Activated CD4-positive, alpha-beta T cell treated with anti-CD3 and anti-CD28 coated beads, Interleukin-2, amount 50 U/mL, for 48 hours (primary cell): Measurements from ENCODE around the gene ZBTB39.
"Not testable (repeated sequence)": the region's sequence is repeated elsewhere in the genome, so short reads cannot be mapped to it uniquely, and the experiment has no call there.

ENCODE experiments used
- DNase-seq, 2 experiments: peaks; one replicate each; pipeline ENCODE4 v3.0.0-alpha.2; 2020

ZBTB39 gene, protein sequence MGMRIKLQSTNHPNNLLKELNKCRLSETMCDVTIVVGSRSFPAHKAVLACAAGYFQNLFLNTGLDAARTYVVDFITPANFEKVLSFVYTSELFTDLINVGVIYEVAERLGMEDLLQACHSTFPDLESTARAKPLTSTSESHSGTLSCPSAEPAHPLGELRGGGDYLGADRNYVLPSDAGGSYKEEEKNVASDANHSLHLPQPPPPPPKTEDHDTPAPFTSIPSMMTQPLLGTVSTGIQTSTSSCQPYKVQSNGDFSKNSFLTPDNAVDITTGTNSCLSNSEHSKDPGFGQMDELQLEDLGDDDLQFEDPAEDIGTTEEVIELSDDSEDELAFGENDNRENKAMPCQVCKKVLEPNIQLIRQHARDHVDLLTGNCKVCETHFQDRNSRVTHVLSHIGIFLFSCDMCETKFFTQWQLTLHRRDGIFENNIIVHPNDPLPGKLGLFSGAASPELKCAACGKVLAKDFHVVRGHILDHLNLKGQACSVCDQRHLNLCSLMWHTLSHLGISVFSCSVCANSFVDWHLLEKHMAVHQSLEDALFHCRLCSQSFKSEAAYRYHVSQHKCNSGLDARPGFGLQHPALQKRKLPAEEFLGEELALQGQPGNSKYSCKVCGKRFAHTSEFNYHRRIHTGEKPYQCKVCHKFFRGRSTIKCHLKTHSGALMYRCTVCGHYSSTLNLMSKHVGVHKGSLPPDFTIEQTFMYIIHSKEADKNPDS

DNA sequence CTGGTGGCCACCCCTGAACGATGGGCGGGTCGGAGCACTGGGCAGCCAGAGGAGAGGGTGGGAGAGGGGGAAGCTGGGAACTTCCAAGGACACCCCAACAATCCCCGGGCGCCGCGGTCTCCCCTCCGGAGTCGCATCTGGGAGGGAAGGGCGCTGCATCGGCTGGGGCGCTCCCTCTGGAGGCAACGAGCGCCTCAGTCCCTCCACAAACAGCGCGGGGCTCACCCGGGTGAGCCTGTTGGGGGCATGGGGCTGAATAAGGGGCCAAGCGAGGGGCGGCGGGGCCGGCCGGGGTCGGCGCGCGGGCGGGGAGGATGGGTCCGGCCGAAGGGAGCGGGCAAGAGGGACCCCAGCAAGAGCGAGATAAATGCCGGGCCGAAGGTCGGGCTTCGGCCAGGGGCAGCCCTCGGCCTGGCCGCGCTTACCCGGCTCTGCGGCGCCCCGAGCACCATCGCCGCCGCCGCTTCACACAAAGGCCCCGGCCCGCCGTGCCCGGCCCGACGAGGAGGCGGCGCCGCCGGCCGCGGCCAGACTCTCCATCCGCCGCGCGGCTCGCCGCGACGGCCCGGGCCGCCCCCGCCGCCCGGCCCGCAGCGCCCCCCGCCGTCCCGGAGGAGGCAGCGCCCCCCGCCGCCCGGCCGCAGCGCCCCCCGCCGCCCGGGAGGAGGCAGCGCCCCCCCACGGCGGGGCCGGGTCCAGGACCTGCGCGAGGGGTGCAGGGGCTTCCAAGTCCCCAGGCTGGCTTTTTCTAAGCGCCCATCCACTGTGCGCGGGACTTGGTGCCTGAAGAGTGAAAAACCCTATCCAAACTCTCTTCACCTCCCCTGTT, at the start of gene ZBTB39:
Gene ZBTB39, minus strand, starts transcription at position 567 of the 829 bp plus-strand sequence. CDS start 1,629 bp downstream, outside the sequence.
- DNase-seq = peak; percentile 63 to 66

DNA sequence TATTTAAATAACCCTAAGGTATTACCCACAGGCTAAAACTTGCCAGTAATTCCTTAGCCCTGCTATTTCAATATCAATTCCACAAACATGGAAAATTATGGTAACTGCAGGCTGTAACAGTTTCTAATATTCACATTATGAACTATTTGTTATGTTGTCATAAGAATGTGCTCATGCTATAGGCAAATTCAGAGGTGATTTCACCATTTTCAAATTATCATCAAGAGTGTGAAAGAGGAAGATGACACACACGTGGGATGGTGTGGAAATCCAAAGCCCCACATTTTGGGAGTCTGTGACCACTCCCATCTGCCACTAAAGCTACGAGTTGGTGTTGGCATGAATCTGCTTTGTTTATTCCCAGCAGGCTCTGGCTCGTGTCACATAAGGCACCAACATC, 49.5 kb upstream of the ZBTB39 start:
- no peak for DNase-seq

- DNase-seq = not testable (repeated sequence)
These were observed 47.6 kb upstream of the ZBTB39 start for GRCh38 chr12:57053901-57054300.

DNA sequence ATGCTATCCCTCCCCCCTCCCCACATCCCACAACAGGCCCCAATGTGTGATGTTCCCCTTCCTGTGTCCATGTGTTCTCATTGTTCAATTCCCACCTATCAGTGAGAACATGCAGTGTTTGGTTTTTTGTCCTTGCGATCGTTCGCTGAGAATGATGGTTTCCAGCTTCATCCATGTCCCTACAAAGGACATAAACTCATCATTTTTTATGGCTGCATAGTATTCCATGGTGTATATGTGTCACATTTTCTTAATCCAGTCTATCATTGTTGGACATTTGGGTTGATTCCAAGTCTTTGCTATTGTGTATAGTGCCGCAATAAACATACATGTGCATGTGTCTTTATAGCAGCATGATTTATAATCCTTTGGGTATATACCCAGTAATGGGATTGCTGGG, 46.8 kb upstream of the ZBTB39 start:
- DNase-seq = not testable (repeated sequence)

- no peak for DNase-seq
These were observed 44.7 kb upstream of the ZBTB39 start for GRCh38 chr12:57051011-57051410.

DNA sequence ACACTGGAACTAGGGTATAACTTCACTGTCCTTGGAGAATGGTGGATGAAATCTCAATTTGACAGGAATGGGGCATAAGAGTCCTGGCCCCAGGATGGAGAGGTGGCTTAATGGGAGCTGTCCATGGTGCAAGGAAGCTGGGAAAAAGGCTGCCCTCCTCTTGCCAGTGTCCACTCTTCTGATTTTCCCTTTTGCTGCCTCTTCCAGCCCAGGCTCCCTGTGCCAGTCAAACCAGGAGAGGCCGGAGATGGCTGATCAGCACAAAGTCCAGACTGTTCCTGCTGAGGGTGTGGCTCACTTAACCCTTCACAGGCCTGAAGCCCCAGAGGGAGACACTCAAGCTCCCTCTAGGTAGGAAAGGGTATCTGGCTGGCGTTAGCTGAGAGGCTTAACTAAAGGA, 43.5 kb upstream of the ZBTB39 start, which contains the start of gene MYO1A:
Gene MYO1A, minus strand, starts transcription at position 240 of the 400 bp plus-strand sequence. CDS start 1,806 bp downstream, outside the sequence.
- no peak for DNase-seq

DNA sequence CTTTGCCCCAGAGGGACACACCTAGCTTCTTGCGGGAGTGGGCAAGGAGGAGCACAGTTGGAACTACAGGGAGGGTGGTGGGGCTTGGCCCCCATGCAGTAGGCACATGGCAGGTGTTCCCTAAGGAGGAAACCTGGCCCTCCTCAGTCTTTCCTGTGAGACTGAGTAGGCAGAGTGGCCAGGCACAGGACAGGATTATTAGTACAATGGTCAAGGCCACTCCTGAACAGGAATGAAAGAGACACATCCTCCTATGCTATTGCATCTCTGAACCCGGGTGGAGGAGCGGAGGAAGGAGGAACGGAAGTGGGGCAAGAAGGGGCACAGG, 42.7 kb upstream of the ZBTB39 start:
- DNase-seq = no peak

DNA sequence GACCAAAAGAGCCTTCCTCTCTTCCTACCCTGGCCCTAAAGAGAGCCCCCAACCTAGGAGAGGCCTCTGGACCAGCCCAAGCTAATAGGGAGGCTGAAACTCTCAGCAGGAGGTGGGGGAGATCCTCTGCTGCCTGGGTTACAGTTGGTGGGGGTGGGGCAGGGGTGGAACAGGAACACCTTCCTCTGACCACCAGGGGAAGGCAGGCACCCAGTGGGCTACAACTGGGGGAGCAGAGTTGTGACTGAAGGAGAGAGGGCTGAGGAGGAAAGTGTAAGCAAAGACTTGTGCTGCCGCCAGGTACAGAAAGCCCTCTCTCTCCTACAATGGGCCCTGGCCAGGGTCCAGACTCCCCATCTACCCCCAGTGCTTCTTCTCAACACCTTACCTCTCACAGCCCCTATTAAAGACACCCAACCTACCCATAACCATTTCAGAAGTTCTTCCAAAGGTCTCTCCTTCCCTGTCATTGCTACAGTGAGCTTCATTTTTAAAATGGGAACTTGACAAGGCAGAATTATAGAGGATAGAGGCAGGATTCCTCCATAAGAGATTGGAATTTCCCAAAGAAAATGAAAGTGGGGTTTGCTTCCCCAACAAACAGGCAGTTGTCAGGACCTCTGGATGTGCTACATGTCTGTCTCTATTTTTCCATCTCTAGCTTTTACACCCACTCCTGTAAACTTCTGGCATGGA, 42.2 kb upstream of the ZBTB39 start:
- DNase-seq = no peak

- DNase-seq = no peak
These were observed 41.6 kb upstream of the ZBTB39 start for GRCh38 chr12:57047981-57048380.

GRCh38 chr12:57046947-57047890, 40.9 kb upstream of the ZBTB39 start:
- DNase-seq = peak; percentile 67 to 76

DNA sequence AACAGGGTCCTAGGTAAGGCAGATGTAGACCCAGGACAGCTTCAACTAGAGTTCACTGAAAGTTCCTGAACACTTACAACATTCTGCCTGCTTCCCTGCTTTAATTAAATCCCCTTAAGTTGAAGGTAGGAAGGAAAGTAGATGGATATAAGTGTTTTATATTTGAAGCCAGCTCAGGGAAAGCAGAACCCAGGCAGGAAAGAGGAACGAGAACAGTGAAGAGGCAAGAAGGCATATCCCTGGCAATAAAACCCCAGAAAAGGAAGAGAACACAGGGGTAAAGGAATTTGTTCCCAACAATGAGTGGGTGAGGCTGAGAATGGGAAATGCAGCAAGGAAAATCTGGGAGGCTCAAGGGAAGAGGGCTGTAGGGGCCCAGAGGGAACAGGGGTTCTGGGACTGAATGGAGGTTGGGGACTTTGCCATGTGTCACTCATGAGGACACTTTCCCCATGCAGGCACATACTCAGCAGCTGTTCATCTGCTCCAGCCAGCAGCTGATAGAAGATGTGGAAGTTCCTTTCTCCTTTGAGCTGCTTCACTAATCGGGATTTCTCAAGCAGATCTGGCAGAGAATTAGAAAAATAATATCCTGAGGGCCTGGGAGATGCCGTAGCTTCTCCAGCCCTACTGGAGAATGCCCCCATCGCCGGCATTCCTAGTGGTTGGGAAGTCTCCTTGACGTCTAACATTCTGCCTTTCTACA, 39.9 kb upstream of the ZBTB39 start:
- DNase-seq = no peak

DNA sequence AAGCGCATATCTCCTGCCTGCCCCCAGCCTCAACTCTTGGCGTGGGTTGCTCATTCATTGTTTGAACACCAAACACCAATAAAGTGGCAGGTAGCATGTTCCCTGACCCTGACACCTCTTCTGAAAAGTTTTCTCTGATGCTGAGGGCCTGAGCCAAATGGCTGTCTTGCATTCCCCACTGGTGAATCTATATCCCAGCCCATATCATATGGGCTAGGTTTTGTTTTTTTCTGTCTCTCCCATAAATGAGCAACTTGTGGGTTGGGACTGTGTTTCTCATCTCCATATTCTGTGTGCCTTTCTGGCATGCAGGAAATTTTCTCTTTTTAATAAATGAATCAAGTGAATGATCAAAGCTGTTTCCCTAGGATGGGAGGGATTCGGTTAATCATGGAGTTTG, 38.5 kb upstream of the ZBTB39 start:
- no peak for DNase-seq

GRCh38 chr12:57044468-57044867, 38.1 kb upstream of the ZBTB39 start:
- DNase-seq = no peak

DNA sequence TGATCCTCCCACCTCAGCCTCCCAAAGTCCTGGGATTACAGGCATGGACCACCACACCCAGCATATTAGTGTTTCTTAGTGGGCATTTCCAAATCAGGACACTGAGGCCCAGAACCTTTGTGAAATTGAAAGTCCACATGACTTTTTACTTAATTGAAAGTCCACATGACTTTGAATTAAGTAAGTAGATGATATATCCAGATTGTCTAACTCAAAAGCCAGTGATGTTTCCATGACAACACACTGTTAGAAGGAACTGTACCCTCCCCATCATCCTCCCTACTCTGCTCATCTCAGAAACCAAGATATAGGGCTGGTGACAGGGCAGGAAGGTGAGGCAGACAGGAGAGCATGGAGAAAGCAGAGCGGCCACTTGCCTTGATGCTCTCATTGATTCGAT, 36.3 kb upstream of the ZBTB39 start:
- DNase-seq = no peak

- DNase-seq = no peak
These were observed 34.4 kb upstream of the ZBTB39 start for GRCh38 chr12:57040750-57041149.

DNA sequence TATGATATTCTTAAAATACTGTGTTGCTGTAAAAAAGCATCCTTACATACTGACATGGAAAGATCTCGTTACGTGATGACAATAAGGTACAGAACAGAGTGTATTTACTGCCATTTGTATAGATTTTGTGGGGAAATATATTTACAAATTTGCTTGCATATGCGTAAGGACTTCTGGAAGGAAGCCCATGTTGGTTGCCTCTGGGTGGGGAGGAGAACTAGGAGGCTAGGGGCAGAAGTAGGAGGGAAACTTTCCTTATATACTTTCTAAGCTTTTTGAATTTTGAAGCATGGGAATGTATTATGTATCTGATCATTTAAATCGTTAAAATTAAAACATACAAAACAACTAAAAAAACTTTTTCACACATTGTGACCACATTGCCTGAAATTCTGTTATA, 33.9 kb upstream of the ZBTB39 start:
- DNase-seq = no peak

DNA sequence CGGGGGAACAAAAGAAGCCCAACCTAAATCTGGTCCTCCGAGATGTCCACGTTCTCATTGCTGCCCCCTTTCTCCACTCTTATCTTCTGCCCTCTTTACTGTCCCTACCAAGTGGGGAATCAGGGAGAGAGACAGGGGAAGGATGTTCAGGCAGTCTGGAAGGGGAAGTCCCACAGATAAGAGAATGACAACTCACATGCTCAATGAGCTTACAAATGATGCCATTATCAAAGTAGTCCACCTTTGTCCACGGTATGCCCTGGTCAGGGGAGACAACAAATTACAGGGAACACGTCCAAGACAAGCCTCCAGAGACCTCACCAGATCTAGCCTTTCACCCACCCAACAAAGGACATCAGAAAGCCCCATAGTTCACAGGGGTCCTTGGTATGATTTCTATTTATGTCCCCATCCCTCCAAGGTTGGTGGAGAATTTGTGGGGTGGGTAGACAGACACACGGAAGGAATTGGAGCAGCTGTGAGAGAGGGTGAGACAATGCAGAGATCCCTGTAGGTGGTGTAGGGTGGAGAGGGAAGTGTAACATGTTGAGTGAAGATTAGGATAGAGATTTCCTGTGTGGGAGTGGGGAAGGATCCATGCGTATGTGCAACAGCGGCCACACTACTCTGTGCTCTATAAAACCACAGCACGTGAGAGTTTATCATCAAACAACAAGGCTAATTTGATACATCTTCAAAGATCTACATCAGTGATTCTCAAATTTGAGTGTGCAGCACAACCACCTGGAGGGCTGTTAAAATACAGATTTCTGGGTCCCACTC, 32.9 kb upstream of the ZBTB39 start:
- no peak for DNase-seq

DNA sequence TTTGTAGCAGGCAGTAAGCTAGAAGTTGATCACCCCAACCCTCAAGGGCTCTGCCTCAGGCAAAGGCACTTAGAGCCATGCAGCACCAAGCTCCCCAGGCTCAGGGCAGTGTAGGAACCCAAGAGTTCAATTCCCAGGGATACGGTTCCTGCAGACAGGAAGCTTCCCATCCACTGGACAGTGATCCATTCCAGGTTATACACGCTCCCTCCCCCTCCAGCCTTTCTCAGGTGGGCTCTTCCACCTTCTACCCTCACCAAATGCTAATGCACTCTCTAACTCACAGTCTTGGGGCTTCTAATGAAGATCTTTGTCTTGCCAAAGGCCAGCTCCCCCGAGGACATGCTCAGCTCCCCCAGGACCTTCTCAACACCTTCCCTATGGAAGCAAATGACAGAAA, 30.9 kb upstream of the ZBTB39 start:
- DNase-seq = no peak

- no peak for DNase-seq
These were observed 27.1 kb upstream of the ZBTB39 start for GRCh38 chr12:57033431-57033830.

- DNase-seq = no peak
These were observed 25.4 kb upstream of the ZBTB39 start for GRCh38 chr12:57031789-57032188.
